H1 (cell line): Measurements from ENCODE around the gene SPOCK1. TPM values are rescaled to one million over a fixed set of nuclear protein-coding genes. Genes with fewer than 3 reads are reported as not detected.

Experiments
- CTCF ChIA-PET: fragments of 300-600 bp; sonication (Branson Sonifier 250); formaldehyde crosslinking; loops from one replicate; lab custom pipeline; 2021; ENCODE audit not compliant: partially characterized antibody; lab: Charles Lee
- POLR2A ChIA-PET: fragments of 300-600 bp; sonication (Branson Sonifier 250); formaldehyde crosslinking; loops from one replicate; lab custom pipeline; 2021; ENCODE audit warnings: inconsistent platforms; ENCODE audit not compliant: partially characterized antibody; lab: Charles Lee
- DNase-seq, 2 experiments: peaks; one replicate each; pipeline versions ENCODE4 v3.0.0 to v3.0.0-alpha.2; 2010 to 2022; ENCODE audit warnings: low spot score in 2 of 2, low read depth in 1 of 2, mixed read lengths in 1 of 2
- FAIRE-seq: peaks from 2 replicates; lab custom pipeline; 2011; peaks lifted over from hg19 to GRCh38; lab: Jason Lieb, UNC
- H2AFZ ChIP-seq: 2 replicates; pipeline ENCODE4 v1.8.1; 2012; ENCODE audit warnings: low read length, inconsistent platforms
- H2AK5ac ChIP-seq: 2 replicates; pipeline ENCODE4 v1.6.1; 2013; ENCODE audit warnings: low read depth, low read length
- H2BK120ac ChIP-seq: replicated peaks from 2 replicates; pipeline ENCODE3; 2013; ENCODE audit warnings: low read depth, low read length, inconsistent platforms
- H2BK12ac ChIP-seq: 2 replicates; pipeline ENCODE4 v1.6.1; 2013; ENCODE audit warnings: low read depth, low read length
- H2BK15ac ChIP-seq: 2 replicates; pipeline ENCODE4 v1.6.1; 2013; ENCODE audit warnings: low read length
- H2BK20ac ChIP-seq: 2 replicates; pipeline ENCODE4 v1.6.1; 2013; ENCODE audit warnings: low read length
- H2BK5ac ChIP-seq: 2 replicates; pipeline ENCODE4 v1.6.1; 2013; ENCODE audit warnings: low read depth, low read length
- H3K14ac ChIP-seq: 2 replicates; pipeline ENCODE4 v1.6.1; 2013; ENCODE audit warnings: inconsistent platforms; ENCODE audit not compliant: insufficient read length
- H3K18ac ChIP-seq: 2 replicates; pipeline ENCODE4 v1.6.1; 2013; ENCODE audit warnings: low read length; ENCODE audit errors: extremely low read depth
- H3K23ac ChIP-seq: 2 replicates; pipeline ENCODE4 v1.6.1; 2013; ENCODE audit warnings: inconsistent platforms; ENCODE audit not compliant: insufficient read length
- H3K23me2 ChIP-seq: 2 replicates; pipeline ENCODE4 v1.6.1; 2013; ENCODE audit warnings: low read depth, low read length
- H3K27ac ChIP-seq: 2 replicates; pipeline ENCODE4 v1.6.1; 2011; ENCODE audit warnings: low read depth, low read length, inconsistent platforms
- H3K27me3 ChIP-seq, 4 experiments: replicated peaks in 1 of 4; 1 replicate in 1 of 4; 2 replicates in 3 of 4; pipeline versions ENCODE4 v1.6.1 to v1.8.1; 2011 to 2013; ENCODE audit warnings: low read length in 3 of 4, mild to moderate bottlenecking in 3 of 4, inconsistent platforms in 2 of 4, mixed read lengths in 2 of 4, moderate library complexity in 1 of 4; ENCODE audit not compliant: control insufficient read depth in 3 of 4, insufficient read depth in 3 of 4; ENCODE audit errors: extremely low read depth in 1 of 4
- H3K36me3 ChIP-seq, 4 experiments: 2 replicates each; pipeline versions ENCODE4 v1.6.1 to v1.8.1; 2011 to 2013; ENCODE audit warnings: mild to moderate bottlenecking in 4 of 4, low read length in 3 of 4, moderate library complexity in 2 of 4, control low read depth in 1 of 4, inconsistent platforms in 1 of 4; ENCODE audit not compliant: insufficient read depth in 4 of 4, control insufficient read depth in 2 of 4
- H3K4ac ChIP-seq: replicated peaks from 2 replicates; pipeline ENCODE3; 2013; ENCODE audit warnings: low read length, low read depth, mixed read lengths, inconsistent platforms; ENCODE audit not compliant: insufficient read length
- H3K4me1 ChIP-seq, 4 experiments: replicated peaks in 1 of 4; 1 replicate in 1 of 4; 2 replicates in 3 of 4; pipeline versions ENCODE4 v1.6.1 to v1.8.1; 2011 to 2013; ENCODE audit warnings: low read length in 3 of 4, inconsistent platforms in 2 of 4, mixed read lengths in 1 of 4; ENCODE audit not compliant: insufficient read depth in 4 of 4, control insufficient read depth in 3 of 4
- H3K4me2 ChIP-seq, 2 experiments: 2 replicates each; pipeline versions ENCODE4 v1.6.1 to v1.8.1; 2011 to 2013; ENCODE audit warnings: low read depth in 2 of 2, low read length in 2 of 2, control low read depth in 1 of 2, inconsistent platforms in 1 of 2, mild to moderate bottlenecking in 1 of 2; ENCODE audit not compliant: insufficient read depth in 1 of 2
- H3K4me3 ChIP-seq, 4 experiments: fragments of 200-600, 300-600 bp in 1 of 4; sonication (generic), shearing (Covaris generic), sonication (Bioruptor Twin) in 1 of 4; 2 replicates each; pipeline versions ENCODE4 v1.5.1 to v1.8.1; 2011 to 2016; ENCODE audit warnings: low read length in 4 of 4, low read depth in 3 of 4, control low read depth in 2 of 4, inconsistent platforms in 2 of 4, mild to moderate bottlenecking in 2 of 4, mixed read lengths in 1 of 4, moderate library complexity in 1 of 4; ENCODE audit not compliant: insufficient read depth in 2 of 4; ENCODE audit errors: extremely low read depth in 1 of 4
- H3K56ac ChIP-seq: replicated peaks from 2 replicates; pipeline ENCODE3; 2013; ENCODE audit warnings: low read depth, mild to moderate bottlenecking, mixed read lengths, low read length, inconsistent platforms; ENCODE audit not compliant: insufficient read length
- H3K79me1 ChIP-seq: 2 replicates; pipeline ENCODE4 v1.6.1; 2013; ENCODE audit warnings: low read depth, low read length, control low read depth
- H3K79me2 ChIP-seq, 2 experiments: 2 replicates each; pipeline versions ENCODE4 v1.6.1 to v1.8.1; 2012 to 2013; ENCODE audit warnings: low read length in 2 of 2, mild to moderate bottlenecking in 2 of 2, inconsistent platforms in 1 of 2; ENCODE audit not compliant: insufficient read depth in 2 of 2, control insufficient read depth in 1 of 2
- H3K9ac ChIP-seq, 4 experiments: replicated peaks in 1 of 4; 1 replicate in 1 of 4; 2 replicates in 3 of 4; pipeline versions ENCODE4 v1.6.1 to v1.8.1; 2011 to 2013; ENCODE audit warnings: low read depth in 3 of 4, low read length in 3 of 4, control low read depth in 2 of 4, mild to moderate bottlenecking in 2 of 4, moderate library complexity in 2 of 4, inconsistent platforms in 1 of 4; ENCODE audit errors: extremely low read depth in 1 of 4
- H3K9me3 ChIP-seq, 2 experiments: 2 replicates each; pipeline versions ENCODE4 v1.6.1 to v1.8.1; 2012 to 2013; ENCODE audit warnings: mild to moderate bottlenecking in 2 of 2, moderate library complexity in 2 of 2, control low read depth in 1 of 2, inconsistent platforms in 1 of 2, low read depth in 1 of 2, low read length in 1 of 2, mixed read lengths in 1 of 2; ENCODE audit not compliant: insufficient read depth in 2 of 2
- H4K20me1 ChIP-seq, 2 experiments: replicated peaks in 1 of 2; 2 replicates each; pipeline versions ENCODE3 to v1.8.1; 2011 to 2013; ENCODE audit warnings: inconsistent platforms in 2 of 2, low read length in 2 of 2, mild to moderate bottlenecking in 1 of 2; ENCODE audit not compliant: insufficient read depth in 2 of 2, control insufficient read depth in 1 of 2
- H4K5ac ChIP-seq: 2 replicates; pipeline ENCODE4 v1.6.1; 2013; ENCODE audit warnings: low read length, low read depth, mixed read lengths, inconsistent platforms; ENCODE audit not compliant: insufficient read length
- H4K8ac ChIP-seq: 2 replicates; pipeline ENCODE4 v1.8.0; 2013; ENCODE audit warnings: mild to moderate bottlenecking, moderate library complexity, low read length, inconsistent platforms; ENCODE audit not compliant: insufficient read depth; ENCODE audit errors: extremely low read depth
- H4K91ac ChIP-seq: replicated peaks from 2 replicates; pipeline ENCODE3; 2013; ENCODE audit warnings: low read length, mixed read lengths, inconsistent platforms; ENCODE audit not compliant: insufficient read length
- ATF2 ChIP-seq: IDR thresholded peaks from 2 replicates; pipeline ENCODE4 v1.6.1; 2012; ENCODE audit warnings: low read length, inconsistent platforms
- BCL11A ChIP-seq, 2 experiments: IDR thresholded peaks; one replicate each; pipeline ENCODE4 v1.6.1; 2011; ENCODE audit warnings: low read depth in 2 of 2, low read length in 2 of 2, mild to moderate bottlenecking in 2 of 2
- CBX5 ChIP-seq: fragments of 300-800, 300-1000 bp; sonication (generic); IDR thresholded peaks from 2 replicates; pipeline ENCODE4 v1.7.1; 2016; ENCODE audit warnings: antibody characterized with exemption, low read length, low read depth
- CHD1 ChIP-seq: IDR thresholded peaks from 2 replicates; pipeline ENCODE4 v1.6.1; 2012; ENCODE audit warnings: low read depth, low read length, improper control_type of control experiment
- CHD2 ChIP-seq: IDR thresholded peaks from 2 replicates; pipeline ENCODE4 v1.6.1; 2012; ENCODE audit warnings: low read length, improper control_type of control experiment
- GABPA ChIP-seq: IDR thresholded peaks from 2 replicates; pipeline ENCODE4 v1.6.1; 2011; ENCODE audit warnings: mild to moderate bottlenecking, low read length, moderate library complexity, borderline replicate concordance; ENCODE audit not compliant: insufficient read depth
- GTF2F1 ChIP-seq: IDR thresholded peaks from 2 replicates; pipeline ENCODE4 v1.6.1; 2012; ENCODE audit warnings: low read depth, low read length, improper control_type of control experiment, borderline replicate concordance
- JUND ChIP-seq: IDR thresholded peaks from 2 replicates; pipeline ENCODE4 v1.6.1; 2011; ENCODE audit warnings: mild to moderate bottlenecking, improper control_type of control experiment, low read length
- KDM5A ChIP-seq: fragments of 200-600 bp; IDR thresholded peaks from 2 replicates; pipeline ENCODE4 v1.7.1; 2012; ENCODE audit warnings: mild to moderate bottlenecking, low read length, inconsistent platforms, mixed read lengths
- NANOG ChIP-seq: IDR thresholded peaks from 2 replicates; pipeline ENCODE4 v1.6.1; 2011; ENCODE audit warnings: low read length, low read depth, mild to moderate bottlenecking, inconsistent platforms; ENCODE audit not compliant: insufficient read depth, poor library complexity, severe bottlenecking
- RBBP5 ChIP-seq: IDR thresholded peaks from 2 replicates; pipeline ENCODE4 v1.7.1; 2012; ENCODE audit warnings: low read depth, mild to moderate bottlenecking, inconsistent platforms, low read length, moderate library complexity, borderline replicate concordance
- SP1 ChIP-seq: IDR thresholded peaks from 2 replicates; pipeline ENCODE4 v1.6.1; 2011; ENCODE audit warnings: low read depth, low read length
- SP2 ChIP-seq: IDR thresholded peaks from 2 replicates; pipeline ENCODE4 v1.6.1; 2012; ENCODE audit warnings: mild to moderate bottlenecking, low read length, inconsistent platforms
- TCF12 ChIP-seq: IDR thresholded peaks from 2 replicates; pipeline ENCODE4 v1.6.1; 2011; ENCODE audit warnings: low read depth, mild to moderate bottlenecking, low read length
- WGBS, 2 experiments: shearing (Covaris generic) in 1 of 2; methylation state at CpG; one replicate each; pipeline versions ENCODE4 v1.1.6 to v1.1.7; 2013 to 2015; ENCODE audit warnings: low lambda C conversion rate in 2 of 2, mixed read lengths in 2 of 2, inconsistent platforms in 1 of 2, low coverage in 1 of 2, missing lambda C conversion rate in 1 of 2; ENCODE audit not compliant: insufficient replicate concordance in 2 of 2, insufficient coverage in 1 of 2, insufficient read length in 1 of 2; ENCODE audit errors: extremely low coverage in 1 of 2, missing lambda C conversion rate in 1 of 2; 5-methylcytosine and 5-hydroxymethylcytosine counted together
- polyA plus RNA-seq, 7 experiments: library from polyadenylated mRNA; depleted of rRNA in 3 of 7; stranded (reverse) in 5 of 7; unstranded in 2 of 7; fragments of >200 nt in 5 of 7; fragments of 200-250 nt in 2 of 7; gene quantifications; 1 replicate in 5 of 7; 2 replicates in 1 of 7; 4 replicates in 1 of 7; pipeline versions ENCODE4 v1.2.1 to v1.2.3, GENCODE V29; 2011 to 2013; ENCODE audit warnings: missing spikeins in 2 of 7, mixed read lengths in 2 of 7
- total RNA-seq: library from RNA; stranded (reverse); fragmentation: NEBNext Ultra II Directional; extraction: Animal tissue kit (Norgen Biotek cat#: 25700); gene quantifications from 2 replicates; pipeline ENCODE4 v1.2.1, GENCODE V29; 2021

Gene SPOCK1
- total and polyA plus RNA-seq, 2 of the 8 experiments (the other 6 are each of a cell fraction or from before 2014, with no cell fraction given): 6.9 to 18.1 TPM

- FAIRE-seq: no peak
Observed at GRCh38 chr5:137101544-137101943, 397.6 kb downstream of the SPOCK1 start.

More at GRCh38 chr5:137101544-137101943, 397.6 kb downstream of the SPOCK1 start:
- Histone ChIP-seq H3K9ac (no peak overlapping the region), H3K9me3 (peaks cover 0 to 3% of the 10 kb centered on the region in 2 experiments; a peak in 1 of 4 replicates), H3K14ac (no peak overlapping the region), H3K27ac (no peak overlapping the region), H4K5ac (no peak overlapping the region), H3K36me3 (no peaks in the 10 kb centered on the region; a peak in 1 of 8 replicates), H4K91ac (no peak overlapping the region), H3K56ac (no peak overlapping the region), H3K23me2 (no peaks in the 10 kb centered on the region), H3K79me2 (no peaks in the 10 kb centered on the region), H3K79me1 (no peaks in the 10 kb centered on the region), H3K18ac (no peak overlapping the region), H2BK20ac (no peak overlapping the region), H2AK5ac (no peak overlapping the region), H2AFZ (no peak overlapping the region), H2BK15ac (no peak overlapping the region), H3K23ac (no peak overlapping the region), H3K4ac (no peak overlapping the region), H4K20me1 (no peaks in the 10 kb centered on the region), H2BK5ac (no peak overlapping the region), H2BK120ac (no peak overlapping the region), H3K27me3 (no peaks in the 10 kb centered on the region), H3K4me2 (no peak overlapping the region), H3K4me1 (no peaks in the 10 kb centered on the region; a peak in 1 of 7 replicates), H2BK12ac (no peak overlapping the region), H3K4me3 (no peak overlapping the region), H4K8ac (no peak overlapping the region)
- 91% methylated on average over 2 of the region's 2 CpGs; no CpG with 5 or more reads in 1 of the 2 experiments for WGBS, 2 experiments
- ChIA-PET CTCF (interaction anchor here (2.0 kb wide), 1 partner anchor 13 kb away, joined by 5 read pairs; no protein-coding TSS in a partner anchor), POLR2A (no interaction called here)
- TF ChIP-seq CHD2 (no peak), BCL11A (IDR thresholded peaks at IDR 0.05; ENCODE audit: low read depth in 2 of 2, low read length in 2 of 2) (no peak), TCF12 (no peak), GABPA (no peak), GTF2F1 (no peak), RBBP5 (no peak), NANOG (no peak), SP2 (no peak), ATF2 (no peak), JUND (no peak), CBX5 (no peak), CHD1 (no peak), SP1 (no peak), KDM5A (no peak)
- no peak for DNase-seq
